Measurements from ENCODE around the gene GPR137. TPM values are rescaled to one million over a fixed set of nuclear protein-coding genes. Genes with fewer than 3 reads are reported as not detected.
"Not testable (repeated sequence)": the region's sequence is repeated elsewhere in the genome, so short reads cannot be mapped to it uniquely, and the experiment has no call there.

Gene GPR137
- polyA plus RNA-seq, 4 donors, result 27.4 to 48.6 (median 30.6) TPM

DNA sequence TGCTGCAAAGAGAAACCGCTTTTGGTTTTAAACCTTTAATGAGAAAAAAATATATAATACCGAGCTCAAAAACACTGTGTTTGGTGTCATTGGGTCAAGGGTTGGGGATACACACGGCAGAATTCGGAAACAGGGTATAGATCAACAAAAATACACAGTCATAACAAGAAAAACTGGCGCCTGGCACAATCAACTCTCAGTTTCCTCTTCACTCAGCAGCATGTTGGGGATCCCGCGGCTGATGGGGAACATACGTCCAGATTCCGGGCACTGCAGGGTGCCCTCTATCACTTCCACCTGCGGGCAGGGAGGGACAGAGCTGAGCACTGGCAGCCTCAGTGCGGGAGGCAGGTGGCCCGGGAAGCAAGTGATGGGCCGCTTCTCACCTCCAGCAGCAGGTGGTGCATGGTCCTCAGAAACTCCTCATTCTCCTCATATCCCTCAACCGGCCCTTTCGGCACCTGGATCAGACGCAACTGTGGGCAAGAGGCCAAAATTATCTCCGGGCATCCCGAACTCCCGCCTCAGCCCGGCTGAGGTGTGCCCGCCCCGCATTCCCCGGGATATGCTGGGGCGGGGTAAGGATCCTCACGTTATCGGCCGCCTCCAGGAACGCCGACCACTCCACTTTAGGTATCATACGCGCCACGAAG is 31.1 kb downstream of the GPR137 start:
- DNase-seq (ENCODE audit: low read depth in 4 of 4, low spot score in 3 of 4), result no peak

DNA sequence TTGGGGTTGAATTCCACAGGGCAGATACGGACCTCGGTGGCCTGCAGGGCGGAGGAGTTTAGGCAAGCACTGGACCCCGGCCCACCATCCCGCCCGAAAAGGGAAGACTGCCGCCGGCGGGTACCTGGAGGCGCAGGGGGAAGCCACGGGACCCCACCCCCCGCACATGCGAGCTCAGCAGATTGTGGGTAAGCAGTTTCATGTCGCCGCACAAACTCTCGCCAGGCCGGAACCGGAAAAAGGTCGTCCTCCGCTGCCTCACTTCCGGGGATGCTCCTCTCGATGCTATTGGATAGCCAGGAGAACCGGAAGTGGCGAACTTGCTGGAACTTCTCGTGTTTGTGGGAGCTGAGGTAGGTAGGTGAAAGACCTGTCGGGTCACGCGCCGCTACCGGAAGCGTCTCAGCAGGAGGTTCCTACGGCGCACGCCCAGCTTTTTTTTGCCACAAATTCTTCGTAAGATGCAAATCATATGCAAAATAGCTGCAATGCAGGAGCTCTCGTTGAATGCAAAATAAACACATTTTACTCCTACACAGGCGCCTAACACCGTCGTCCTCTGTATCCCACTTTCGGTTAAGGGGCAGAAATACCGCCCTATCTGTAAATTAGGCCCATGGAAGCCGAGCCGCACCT is 31.8 kb downstream of the GPR137 start, which contains the start of gene TRMT112:
TRMT112 (minus strand) TSS at position 235 of the 636 bp plus-strand sequence; CDS start at position 202, 33 bp downstream.
- peak; percentile 86 to 94 (median 92) for DNase-seq (ENCODE audit: low read depth in 4 of 4, low spot score in 3 of 4)

DNA sequence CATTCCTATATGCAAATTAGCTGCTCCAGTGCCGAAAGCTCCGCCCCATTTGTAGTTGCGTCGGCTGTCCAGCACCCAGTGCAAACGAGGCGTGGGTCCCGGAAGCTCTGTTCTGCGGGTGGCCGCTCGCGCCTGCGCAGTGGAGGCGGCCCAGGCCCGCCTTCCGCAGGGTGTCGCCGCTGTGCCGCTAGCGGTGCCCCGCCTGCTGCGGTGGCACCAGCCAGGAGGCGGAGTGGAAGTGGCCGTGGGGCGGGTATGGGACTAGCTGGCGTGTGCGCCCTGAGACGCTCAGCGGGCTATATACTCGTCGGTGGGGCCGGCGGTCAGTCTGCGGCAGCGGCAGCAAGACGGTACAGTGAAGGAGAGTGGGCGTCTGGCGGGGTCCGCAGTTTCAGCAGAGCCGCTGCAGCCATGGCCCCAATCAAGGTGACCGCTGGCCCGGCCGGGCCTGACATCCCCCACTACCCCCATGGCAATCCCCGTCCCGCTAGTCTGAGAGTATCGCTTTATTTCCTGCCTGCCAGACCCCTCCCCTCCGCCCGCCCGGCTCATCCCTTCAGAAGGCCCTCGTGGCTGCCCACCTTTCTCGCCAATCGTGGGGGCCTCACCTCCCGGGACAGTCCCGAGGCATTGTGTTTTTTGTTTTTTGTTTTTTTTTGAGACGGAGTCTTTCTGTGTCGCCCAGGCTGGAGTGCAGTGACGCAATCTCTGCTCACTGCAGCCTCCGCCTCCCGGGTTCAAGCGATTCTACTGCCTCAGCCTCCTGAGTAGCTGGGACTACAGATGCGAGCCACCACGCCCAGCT is 32.5 kb downstream of the GPR137 start, which contains the start of gene PRDX5:
PRDX5 (plus strand) TSS at position 161 of the 805 bp plus-strand sequence; CDS start at position 256, 95 bp downstream.
- peak; percentile 89 to 91 (median 90) for DNase-seq (ENCODE audit: low read depth in 4 of 4, low spot score in 3 of 4)

DNA sequence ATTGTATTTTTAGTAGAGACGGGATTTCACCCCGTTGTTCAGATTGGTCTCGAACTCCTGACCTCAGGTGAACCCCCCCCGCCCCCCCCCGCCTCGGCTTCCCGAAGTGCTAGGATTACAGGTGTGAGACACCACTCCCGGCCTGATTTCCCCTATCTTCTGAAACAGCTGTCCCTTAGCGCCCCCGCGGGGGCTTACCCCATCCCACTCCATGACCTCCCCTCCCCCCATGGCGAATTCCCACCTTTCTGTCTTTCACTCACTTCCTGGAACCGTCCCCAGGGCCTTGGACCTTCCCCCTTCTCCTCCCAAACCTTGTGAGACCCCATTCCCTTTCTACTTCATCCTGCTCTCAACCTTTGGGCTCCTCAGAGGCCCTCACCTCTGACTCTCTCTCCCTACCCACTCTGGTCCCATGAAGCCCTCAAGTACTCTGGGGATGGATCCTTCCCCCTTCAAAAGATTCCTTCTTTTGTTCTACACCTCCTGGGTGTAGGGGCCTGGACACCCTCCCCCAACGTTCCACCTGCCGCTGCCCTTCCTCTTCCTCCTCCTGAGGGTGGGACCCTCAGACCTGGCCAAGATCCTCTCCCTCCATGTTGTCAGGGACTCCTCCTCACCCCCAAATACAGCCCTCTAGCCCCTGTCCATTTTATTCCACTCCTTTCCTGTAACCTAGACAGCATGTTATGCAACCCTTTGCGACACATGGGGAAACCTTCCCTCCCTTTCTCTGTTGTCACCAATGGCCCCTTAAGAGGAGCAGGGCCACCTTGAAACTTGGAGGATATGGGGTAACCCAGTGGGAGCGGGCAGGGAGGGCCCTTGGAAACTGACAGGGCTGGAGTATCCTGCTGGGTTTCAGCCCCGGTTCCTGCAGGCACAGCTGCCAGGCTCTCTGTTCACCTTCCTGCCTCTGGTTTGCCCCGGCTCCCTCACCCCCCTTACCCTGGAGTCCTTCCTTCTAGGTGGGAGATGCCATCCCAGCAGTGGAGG is 33.4 kb downstream of the GPR137 start:
- DNase-seq (ENCODE audit: low read depth in 4 of 4, low spot score in 3 of 4), result no peak

DNA sequence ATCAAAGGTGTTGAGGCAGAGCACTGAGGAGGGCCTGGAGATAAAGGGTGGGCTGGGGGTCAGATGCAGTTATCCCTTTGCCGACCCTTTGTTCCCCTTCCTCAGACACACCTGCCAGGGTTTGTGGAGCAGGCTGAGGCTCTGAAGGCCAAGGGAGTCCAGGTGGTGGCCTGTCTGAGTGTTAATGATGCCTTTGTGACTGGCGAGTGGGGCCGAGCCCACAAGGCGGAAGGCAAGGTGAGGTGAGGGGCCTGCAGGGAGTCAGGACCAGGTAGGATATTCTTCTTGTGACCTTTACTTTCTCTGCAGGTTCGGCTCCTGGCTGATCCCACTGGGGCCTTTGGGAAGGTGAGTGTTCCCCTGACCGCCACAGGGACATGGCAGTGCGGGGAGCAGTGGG is 34.9 kb downstream of the GPR137 start:
- DNase-seq (ENCODE audit: low read depth in 4 of 4, low spot score in 3 of 4), result no peak

DNA sequence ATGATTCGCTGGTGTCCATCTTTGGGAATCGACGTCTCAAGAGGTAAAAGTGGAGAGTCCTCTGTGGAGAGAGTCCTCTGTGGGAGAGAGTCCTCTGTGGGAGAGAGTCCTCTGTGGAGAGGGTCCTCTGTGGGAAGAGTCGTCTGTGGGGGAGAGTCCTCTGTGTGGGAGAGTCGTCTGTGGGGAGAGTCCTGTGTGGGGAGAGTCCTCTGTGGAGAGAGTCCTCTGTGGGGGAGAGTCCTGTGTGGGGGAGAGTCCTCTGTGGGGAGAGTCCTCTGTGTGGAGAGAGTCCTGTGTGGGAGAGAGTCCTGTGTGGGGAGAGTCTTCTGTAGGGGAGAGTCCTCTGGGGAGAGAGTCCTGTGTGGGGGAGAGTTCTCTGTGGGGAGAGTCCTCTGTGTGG is 35.4 kb downstream of the GPR137 start:
- DNase-seq (ENCODE audit: low read depth in 4 of 4, low spot score in 3 of 4), result no peak

DNA sequence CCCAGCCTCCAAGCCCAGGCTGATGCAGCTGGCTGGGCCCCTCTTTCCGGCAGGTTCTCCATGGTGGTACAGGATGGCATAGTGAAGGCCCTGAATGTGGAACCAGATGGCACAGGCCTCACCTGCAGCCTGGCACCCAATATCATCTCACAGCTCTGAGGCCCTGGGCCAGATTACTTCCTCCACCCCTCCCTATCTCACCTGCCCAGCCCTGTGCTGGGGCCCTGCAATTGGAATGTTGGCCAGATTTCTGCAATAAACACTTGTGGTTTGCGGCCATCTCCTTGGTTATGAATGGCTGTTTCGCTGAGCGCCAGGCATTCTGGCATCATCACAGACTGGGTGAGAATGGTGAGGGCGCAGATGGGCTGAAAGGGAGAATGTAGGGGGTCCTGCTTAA is 35.9 kb downstream of the GPR137 start:
- DNase-seq (ENCODE audit: low read depth in 4 of 4, low spot score in 3 of 4), result no peak

DNA sequence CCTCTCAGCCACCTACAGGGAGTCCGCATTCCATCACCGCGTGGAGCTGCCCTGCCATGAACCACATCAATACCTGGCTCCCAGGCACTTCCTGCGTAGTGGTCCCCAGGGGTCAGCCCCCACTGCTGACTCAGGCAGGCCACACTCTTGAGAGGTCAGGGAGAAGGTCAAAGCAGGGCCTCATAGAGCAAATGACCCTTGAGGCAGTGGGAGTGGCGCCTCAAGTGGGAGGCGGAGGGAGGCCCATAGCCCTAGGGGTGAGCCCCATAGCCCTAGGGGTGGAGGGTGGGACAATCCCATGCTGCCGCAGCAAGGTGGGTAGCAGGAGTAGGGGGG is 37.2 kb downstream of the GPR137 start:
- DNase-seq (ENCODE audit: low read depth in 4 of 4, low spot score in 3 of 4), result no peak

DNA sequence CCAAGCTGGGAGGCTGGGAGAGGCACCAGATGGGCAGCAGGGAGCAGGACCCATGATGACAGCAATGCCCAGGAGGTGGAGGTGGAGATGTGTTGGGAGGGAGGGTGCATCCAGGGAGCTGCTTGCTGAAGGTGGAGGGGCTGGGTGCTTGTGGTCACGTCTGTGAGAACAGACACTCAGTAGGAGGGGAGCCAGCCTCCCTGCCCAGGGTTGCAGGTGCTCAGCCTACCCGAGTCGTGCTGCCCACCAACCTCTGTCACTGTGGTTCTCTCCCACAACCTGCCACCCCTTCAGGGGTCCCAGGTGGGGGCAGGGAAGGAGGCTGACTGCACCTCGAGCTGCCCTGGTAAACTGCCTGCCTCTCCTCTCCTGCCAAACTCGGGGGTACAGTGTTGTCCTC is 37.7 kb downstream of the GPR137 start:
- no peak for DNase-seq (ENCODE audit: low read depth in 4 of 4, low spot score in 3 of 4)

DNA sequence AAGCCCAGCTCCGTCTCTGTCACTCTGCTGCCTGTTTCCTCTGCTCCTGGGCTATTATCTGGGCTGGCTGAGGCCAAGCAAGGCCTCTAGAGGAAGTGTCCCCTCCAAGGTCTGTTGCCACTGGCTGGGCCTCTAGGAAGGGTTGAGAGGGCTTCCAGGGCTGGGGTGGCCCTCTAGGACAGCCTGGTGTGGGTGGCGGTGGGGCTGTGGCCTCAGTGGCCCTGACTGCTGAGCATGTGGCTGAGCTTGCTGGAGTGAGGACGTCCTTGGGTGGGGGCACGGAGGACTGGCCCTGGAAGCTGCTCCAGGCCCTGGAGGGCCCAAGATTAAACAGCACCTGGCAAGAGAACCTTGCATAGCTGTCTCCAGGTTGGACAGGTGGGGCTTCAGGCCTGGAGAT is 38.3 kb downstream of the GPR137 start:
- DNase-seq (ENCODE audit: low read depth in 4 of 4, low spot score in 3 of 4), result not testable (repeated sequence)

DNA sequence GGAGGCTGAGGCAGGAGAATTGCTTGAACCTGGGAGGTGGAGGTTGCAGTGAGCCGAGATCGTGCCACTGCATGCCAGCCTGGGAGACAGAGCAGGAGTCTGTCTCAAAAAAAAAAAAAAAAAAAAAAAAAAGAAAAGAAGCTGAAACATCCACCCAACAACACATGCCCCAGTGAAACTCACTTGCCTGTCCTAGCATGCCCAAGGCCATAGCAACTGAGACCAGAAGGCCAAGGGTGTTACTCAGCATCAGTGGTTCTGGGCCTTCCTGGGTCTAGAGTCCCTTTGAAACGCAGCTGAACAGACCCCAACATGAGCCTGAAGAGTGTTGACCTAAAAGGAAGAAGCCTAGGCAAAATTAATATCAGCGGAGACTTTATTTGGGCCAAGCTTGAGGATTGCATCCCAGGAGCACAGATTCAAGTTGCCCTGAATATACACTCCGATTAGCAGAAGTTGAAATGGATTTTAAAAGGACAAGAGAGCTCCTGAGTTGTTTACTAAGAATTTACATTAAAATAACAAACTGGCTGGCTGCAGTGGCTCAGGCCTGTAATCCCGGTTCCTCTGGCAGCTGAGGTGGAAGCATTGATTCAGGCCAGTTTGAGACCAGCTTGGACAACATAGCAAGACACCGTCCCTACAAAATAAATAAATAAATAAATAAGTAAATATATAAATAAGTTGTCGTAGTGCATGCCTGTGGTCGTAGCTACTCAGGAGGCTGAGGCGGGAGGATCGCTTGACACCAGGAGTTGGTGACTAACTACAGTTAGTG is 39.2 kb downstream of the GPR137 start:
- DNase-seq (ENCODE audit: low read depth in 4 of 4, low spot score in 3 of 4), result no peak

DNA sequence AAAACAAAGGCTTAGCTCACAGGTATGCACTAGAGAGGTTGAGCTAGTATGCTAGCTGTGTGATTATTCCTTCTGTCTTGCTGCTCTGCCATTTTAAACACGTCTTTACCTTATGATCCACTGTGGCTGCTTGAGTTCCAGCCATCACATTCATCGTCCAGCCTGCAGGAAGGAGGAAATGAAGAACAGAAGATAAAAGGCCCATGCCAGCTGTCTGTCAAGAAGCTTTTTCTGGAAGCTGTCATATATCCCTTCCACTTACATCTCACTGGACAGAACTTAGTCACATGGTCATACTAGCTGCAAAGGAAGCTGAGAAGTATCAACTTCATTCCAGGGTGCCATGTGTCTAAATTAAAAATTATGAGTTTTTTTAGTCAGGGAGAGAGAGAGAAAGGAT is 41.7 kb downstream of the GPR137 start:
- no peak for DNase-seq (ENCODE audit: low read depth in 4 of 4, low spot score in 3 of 4)

DNA sequence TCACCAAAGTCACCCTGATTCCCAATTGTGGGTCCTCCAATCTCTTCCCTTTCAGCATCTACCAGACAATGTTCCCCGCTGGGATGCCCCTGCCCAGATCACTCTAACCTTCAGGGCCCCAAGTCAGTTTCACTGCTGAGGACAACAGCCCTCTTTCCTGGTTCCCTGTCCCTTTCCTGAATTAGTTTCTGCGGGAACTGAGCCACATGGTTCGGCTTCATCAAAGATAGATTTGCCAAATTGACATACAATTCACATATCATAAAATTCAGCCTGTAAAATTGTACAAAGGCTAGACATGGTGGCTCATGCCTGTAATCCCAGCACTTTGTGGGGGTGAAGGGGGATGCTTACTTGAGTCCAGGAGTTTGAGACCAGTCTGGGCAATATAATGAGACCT is 42.3 kb downstream of the GPR137 start:
- no peak for DNase-seq (ENCODE audit: low read depth in 4 of 4, low spot score in 3 of 4)

DNA sequence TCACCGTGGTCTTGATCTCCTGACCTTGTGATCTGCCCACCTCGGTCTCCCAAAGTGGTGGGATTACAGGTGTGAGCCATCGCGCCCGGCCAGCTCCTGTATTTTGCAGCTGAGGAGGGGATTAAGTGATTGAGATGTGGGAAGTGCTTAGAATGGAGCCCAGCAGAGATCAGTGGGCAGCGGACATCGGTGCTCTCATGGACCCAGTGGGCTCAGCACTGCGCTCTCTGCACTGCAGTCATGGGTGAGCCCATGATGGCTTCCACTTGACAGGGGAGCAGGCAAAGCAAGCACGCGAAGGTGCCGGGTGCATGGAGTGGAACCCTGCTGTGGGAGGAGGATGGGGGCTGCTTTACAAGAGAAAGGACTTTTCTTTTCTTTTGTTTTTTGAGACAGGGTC is 45.2 kb downstream of the GPR137 start:
- DNase-seq (ENCODE audit: low read depth in 4 of 4, low spot score in 3 of 4), result no peak

DNA sequence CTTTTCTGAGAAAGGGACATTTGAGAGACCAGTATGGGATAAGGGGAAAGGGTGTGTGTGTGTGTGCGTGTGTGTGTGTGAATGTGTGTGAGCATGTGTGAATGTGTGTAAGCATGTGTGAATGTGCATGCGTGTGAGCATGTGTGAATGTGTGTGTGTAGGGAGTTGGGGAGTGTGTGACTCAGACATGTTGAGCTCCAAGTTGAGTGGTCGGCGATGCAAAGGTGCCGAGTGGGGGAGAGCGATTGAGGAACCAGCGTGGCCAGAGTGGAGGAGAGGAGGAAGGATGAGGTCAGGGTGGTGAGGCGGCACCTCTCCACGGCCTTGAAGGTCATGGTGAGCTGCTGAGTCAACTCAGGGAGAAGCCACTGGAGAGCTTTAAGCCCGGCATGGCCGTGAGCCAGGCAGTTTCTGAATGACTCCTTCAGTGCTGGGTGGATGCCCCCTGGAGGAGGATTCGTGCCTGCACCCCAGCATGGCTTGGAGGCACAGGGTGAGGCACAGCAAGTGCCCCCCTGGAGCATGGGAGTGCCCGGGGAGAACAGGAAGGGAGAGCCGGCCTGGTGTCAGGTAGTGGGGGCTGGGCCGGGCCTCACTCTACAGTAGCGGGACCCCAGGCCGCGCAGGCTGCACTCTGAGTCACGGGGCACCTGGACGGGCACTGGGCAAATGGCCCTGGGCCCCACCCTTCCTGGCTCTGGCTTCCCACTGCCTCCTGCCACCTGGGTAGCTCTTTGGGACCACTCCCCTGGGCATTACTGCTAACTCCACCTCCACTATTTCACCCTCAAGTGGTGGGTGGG is 46.1 kb downstream of the GPR137 start:
- DNase-seq (ENCODE audit: low read depth in 4 of 4, low spot score in 3 of 4), result no peak

DNA sequence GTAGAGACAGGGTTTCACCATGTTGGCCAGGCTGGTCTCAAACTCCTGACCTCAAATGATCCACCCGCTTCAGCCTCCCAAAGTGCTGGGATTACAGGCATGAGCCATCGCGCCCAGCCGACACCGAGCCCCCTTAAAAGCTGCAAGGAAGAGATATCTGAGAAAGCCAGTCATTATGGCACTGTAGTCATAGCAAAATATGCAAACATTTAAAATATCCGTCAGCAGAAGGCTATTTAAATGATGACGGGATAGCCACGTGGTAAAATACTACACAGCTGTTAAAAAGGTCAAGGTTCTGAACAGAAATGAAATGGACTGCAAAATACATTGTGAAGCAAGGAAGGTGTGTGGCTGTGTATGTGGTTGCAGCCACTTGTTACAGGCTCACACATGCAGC is 47.9 kb downstream of the GPR137 start:
- no peak for DNase-seq (ENCODE audit: low read depth in 4 of 4, low spot score in 3 of 4)

DNA sequence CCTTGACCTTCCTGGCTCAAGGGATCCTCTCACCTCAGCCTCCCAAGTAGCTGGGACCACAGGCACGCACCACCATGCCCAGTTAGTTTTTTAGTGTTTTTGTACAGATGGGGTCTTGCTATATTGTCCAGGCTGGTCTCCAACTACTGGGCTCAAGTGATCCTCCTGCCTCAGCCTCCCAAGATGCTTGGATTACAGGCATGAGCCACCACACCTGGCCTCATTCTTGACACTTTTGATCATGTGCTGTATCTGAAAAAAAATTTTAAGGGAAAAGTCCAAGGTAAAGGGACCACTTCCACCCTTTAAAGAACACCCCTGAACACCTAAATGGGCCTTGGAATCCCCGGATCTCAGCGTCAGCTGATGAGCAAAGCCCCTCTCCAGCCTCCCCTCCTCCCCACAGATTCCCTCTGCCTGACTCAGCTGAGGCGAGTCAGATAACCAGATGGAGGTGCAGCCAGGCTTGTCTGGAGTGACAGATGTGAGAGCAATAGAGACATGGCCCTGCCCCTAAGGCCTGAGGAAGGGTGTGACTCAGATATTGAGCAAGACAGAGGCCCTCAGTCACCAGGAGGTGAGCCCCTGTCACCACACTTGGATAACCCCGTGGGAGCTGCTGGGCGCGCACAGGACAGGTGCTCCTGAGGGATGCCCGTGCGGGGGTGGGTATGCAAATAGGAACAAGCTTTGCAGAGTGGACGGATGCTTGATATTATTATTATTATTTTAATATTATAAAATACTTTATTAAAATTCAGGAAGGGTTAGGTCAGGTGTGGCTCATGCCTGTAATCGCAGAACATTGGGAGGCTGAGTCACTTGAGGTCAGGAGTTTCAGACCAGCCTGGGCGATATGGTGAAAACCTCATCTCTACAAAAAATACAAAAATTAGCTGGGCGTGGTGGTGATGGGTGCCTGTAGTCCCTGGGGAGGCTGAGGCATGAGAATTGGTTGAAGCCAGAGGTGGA is 49.4 kb downstream of the GPR137 start:
- DNase-seq (ENCODE audit: low read depth in 4 of 4, low spot score in 3 of 4), result no peak

All from left renal pelvis (tissue), 4 donors.